Activated CD8-positive, alpha-beta memory T cell treated with anti-CD3 and anti-CD28 coated beads for 4 hours (primary cell): Measurements from ENCODE around the gene IMMP2L.

Experiments
- DNase-seq, 2 donors: peaks; one replicate each; pipeline ENCODE4 v3.0.0-alpha.2; 2020; ENCODE audit warnings: low read depth in 2 of 2

Gene IMMP2L

GRCh38 chr7:110994028-110994967 is 568.0 kb downstream of the IMMP2L start:
- DNase-seq, result no peak

GRCh38 chr7:110988890-110989501 is 573.3 kb downstream of the IMMP2L start:
- no peak for DNase-seq

- no peak for DNase-seq
These were observed 573.9 kb downstream of the IMMP2L start for GRCh38 chr7:110988348-110988747.

GRCh38 chr7:110987127-110987693 is 575.1 kb downstream of the IMMP2L start:
- no peak for DNase-seq

GRCh38 chr7:110983822-110984456 is 578.4 kb downstream of the IMMP2L start:
- no peak for DNase-seq

- DNase-seq, result no peak
These were observed 585.1 kb downstream of the IMMP2L start for GRCh38 chr7:110977127-110977737.

GRCh38 chr7:110975486-110975885 is 586.8 kb downstream of the IMMP2L start:
- DNase-seq, result no peak

- no peak for DNase-seq
These were observed 587.9 kb downstream of the IMMP2L start for GRCh38 chr7:110974441-110974840.

GRCh38 chr7:110973196-110973990 is 588.9 kb downstream of the IMMP2L start:
- DNase-seq, result no peak

GRCh38 chr7:110964775-110965174 is 597.5 kb downstream of the IMMP2L start:
- no peak for DNase-seq

GRCh38 chr7:110962826-110963225 is 599.5 kb downstream of the IMMP2L start:
- no peak for DNase-seq

GRCh38 chr7:110962374-110962773 is 599.9 kb downstream of the IMMP2L start:
- no peak for DNase-seq

GRCh38 chr7:110960811-110961210 is 601.5 kb downstream of the IMMP2L start:
- DNase-seq, result no peak

GRCh38 chr7:110948280-110948679 is 614.0 kb downstream of the IMMP2L start:
- DNase-seq, result no peak

GRCh38 chr7:110947408-110947807 is 614.9 kb downstream of the IMMP2L start:
- DNase-seq, result no peak

GRCh38 chr7:110944966-110945644 is 617.2 kb downstream of the IMMP2L start:
- no peak for DNase-seq

- DNase-seq, result no peak
These were observed 617.8 kb downstream of the IMMP2L start for GRCh38 chr7:110944448-110944847.

GRCh38 chr7:110943701-110944345 is 618.5 kb downstream of the IMMP2L start:
- DNase-seq, result no peak

GRCh38 chr7:110941385-110941784 is 620.9 kb downstream of the IMMP2L start:
- no peak for DNase-seq

GRCh38 chr7:110940756-110941155 is 621.5 kb downstream of the IMMP2L start:
- no peak for DNase-seq
